ENCODE data around the gene PSEN2. TPM values are rescaled to one million over a fixed set of nuclear protein-coding genes. Genes with fewer than 3 reads are reported as not detected.

Gene PSEN2
- total RNA-seq, 4 donors from 2014 or later, result 37.8 to 56.9 (median 47.1) TPM

DNA sequence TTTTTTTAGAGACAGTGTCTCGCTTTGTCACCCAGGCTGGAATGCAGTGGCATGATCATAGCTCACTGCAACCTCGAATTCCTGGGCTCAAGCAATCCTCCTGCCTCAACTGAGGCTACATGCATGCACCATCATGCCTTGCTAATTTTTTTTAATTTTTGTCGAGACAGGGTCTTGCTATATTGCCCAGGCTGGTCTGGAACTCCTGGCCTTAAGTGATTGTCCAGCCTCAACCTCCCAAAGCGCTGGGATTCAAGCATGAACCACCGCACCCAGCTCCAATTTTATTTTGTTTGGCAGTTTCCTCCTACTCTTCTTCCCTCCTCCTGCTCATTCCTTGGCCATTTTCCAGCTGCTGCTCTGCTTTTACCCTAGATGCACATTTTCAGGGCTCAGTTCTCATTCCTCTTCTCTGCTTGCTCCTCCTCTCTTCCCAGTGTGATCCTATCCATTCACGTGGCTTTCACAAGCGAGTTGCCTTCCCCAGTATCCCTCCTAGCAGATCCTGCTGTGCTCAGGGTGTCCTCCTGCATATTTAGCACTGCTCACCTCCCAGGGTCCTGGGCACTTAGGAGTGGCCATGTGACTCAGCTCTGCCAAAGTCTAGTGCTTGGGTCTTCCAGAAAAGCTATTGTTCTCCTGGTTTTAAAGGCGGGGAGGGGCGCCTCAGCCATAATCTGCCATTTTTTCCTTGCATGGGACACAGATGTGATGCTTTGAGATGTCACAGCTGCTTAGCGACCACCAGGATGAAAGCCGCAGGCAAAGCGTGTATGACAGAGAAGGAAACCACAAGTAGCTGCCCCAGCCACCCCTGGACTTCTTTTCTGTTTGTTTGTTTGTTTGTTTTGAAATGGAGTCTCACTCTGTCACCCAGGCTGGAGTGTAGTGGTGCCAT is 33.7 kb downstream of the PSEN2 start:
- H3K27me3 ChIP-seq, result no peaks in the 10 kb centered on the region
- no peaks in the 10 kb centered on the region for H3K9me3 ChIP-seq
- 65% methylated on average over 12 of the region's 12 CpGs for whole genome bisulfite sequencing
- peaks cover 12 to 36% (median 18%) of the 10 kb centered on the region in 4 donors for H3K36me3 ChIP-seq
- H3K4me3 ChIP-seq, result no peak overlapping the region
- peak; percentile 76 to 78 for TF ChIP-seq POLR2AphosphoS5 (IDR thresholded peaks at IDR 0.05)
- TF ChIP-seq POLR2A (IDR thresholded peaks at IDR 0.05; ENCODE audit: low read depth), result no peak
- intact Hi-C loops (cut with DNase I), result no loop called here
- peak overlapping the region; percentile 64 to 82 (median 74) for H3K27ac ChIP-seq (replicated peaks in 1 of 4)
- DNase-seq (ENCODE audit: extremely low spot score), result no peak
- H3K4me1 ChIP-seq, result peaks cover 8 to 26% (median 17%) of the 10 kb centered on the region in 4 donors

DNA sequence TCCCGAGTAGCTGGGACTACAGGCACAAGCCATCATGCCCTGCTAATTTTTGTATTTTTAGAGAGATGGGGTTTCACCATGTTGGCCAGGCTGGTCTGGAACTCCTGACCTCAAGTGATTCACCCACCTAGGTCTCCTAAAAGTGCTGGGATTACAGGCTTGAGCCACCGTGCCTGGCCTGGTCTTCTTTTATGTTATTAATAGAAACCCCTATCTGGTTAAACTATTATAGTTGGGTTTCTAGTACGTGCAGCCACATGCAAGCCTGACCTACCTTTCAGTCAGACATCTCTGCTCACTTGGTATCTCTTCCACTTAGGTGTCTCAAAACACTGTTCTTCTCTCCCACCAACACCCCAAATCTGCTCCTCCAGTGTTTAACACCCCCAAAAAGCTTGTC is 34.4 kb downstream of the PSEN2 start:
- Histone ChIP-seq H3K9me3 (no peaks in the 10 kb centered on the region), H3K4me3 (no peak overlapping the region), H3K36me3 (peaks cover 11 to 36% (median 14%) of the 10 kb centered on the region in 4 donors), H3K4me1 (peaks cover 8 to 30% (median 17%) of the 10 kb centered on the region in 4 donors), H3K27me3 (no peaks in the 10 kb centered on the region), H3K27ac (replicated peaks in 1 of 4) (peak overlapping the region; percentile 64 to 82 (median 74))
- DNase-seq (ENCODE audit: extremely low spot score), result no peak
- TF ChIP-seq, protein P1, sequence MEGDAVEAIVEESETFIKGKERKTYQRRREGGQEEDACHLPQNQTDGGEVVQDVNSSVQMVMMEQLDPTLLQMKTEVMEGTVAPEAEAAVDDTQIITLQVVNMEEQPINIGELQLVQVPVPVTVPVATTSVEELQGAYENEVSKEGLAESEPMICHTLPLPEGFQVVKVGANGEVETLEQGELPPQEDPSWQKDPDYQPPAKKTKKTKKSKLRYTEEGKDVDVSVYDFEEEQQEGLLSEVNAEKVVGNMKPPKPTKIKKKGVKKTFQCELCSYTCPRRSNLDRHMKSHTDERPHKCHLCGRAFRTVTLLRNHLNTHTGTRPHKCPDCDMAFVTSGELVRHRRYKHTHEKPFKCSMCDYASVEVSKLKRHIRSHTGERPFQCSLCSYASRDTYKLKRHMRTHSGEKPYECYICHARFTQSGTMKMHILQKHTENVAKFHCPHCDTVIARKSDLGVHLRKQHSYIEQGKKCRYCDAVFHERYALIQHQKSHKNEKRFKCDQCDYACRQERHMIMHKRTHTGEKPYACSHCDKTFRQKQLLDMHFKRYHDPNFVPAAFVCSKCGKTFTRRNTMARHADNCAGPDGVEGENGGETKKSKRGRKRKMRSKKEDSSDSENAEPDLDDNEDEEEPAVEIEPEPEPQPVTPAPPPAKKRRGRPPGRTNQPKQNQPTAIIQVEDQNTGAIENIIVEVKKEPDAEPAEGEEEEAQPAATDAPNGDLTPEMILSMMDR (IDR thresholded peaks at IDR 0.05), result no peak
- TF ChIP-seq POLR2A (IDR thresholded peaks at IDR 0.05; ENCODE audit: low read depth) (no peak), EP300 (IDR thresholded peaks at IDR 0.05) (no peak), POLR2AphosphoS5 (IDR thresholded peaks at IDR 0.05) (no peak)
- WGBS, result 62% methylated on average over 3 of the region's 3 CpGs
- intact Hi-C loops (cut with DNase I), result no loop called here

DNA sequence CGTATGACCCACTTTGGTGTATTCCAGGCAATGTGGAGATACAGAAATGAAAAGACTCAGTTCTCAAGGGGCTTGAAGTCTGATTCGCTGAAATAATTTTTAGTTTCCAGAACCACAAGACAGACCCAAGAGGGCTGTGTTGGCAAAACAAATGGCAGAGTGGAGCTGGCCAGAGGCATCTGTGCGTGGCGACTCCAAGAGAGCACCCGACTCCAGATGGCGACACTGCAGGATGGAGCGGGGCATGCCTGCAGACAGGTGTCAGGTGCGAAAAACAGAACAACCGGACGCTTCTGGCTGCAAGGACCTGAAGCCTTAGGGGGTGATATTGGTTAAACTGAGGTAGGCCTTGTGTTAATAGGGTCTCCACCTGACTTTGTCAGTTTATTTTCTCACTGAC is 38.0 kb downstream of the PSEN2 start:
- H3K9me3 ChIP-seq, result no peaks in the 10 kb centered on the region
- no peak for DNase-seq (ENCODE audit: extremely low spot score)
- intact Hi-C loops (cut with DNase I), result no loop called here
- H3K4me1 ChIP-seq, result peaks cover 8 to 34% (median 25%) of the 10 kb centered on the region in 4 donors
- no peaks in the 10 kb centered on the region for H3K27me3 ChIP-seq
- TF ChIP-seq, protein P1 (IDR thresholded peaks at IDR 0.05), result no peak
- TF ChIP-seq POLR2AphosphoS5 (IDR thresholded peaks at IDR 0.05) (no peak), POLR2A (IDR thresholded peaks at IDR 0.05; ENCODE audit: low read depth) (no peak), EP300 (IDR thresholded peaks at IDR 0.05) (no peak)
- H3K4me3 ChIP-seq, result no peak overlapping the region
- peaks cover 0 to 22% (median 8%) of the 10 kb centered on the region in 4 donors for H3K36me3 ChIP-seq
- 97% methylated on average over 10 of the region's 10 CpGs for WGBS
- H3K27ac ChIP-seq (replicated peaks in 1 of 4), result peak overlapping the region in 2 of 4 donors; percentile 11 to 42

DNA sequence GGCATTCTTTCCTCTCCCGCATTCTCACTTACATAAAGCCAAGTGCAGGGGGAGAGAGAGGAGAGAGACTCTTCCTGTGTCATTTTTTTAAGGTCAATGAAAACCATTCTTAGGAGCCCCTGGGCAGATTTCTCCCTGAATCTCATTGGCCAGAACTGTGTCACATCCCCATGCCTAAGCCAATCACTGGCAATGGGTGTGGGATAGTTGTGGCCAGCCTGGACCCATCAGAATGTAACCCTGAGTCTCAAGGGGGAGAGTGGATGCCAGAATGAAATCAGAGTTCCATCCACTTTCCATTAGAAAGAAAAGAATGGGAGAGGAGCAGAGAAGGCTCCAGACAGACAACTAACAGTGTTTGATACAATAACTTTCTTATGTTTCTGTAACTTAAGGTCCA is 38.5 kb downstream of the PSEN2 start:
- DNase-seq (ENCODE audit: extremely low spot score), result no peak
- Histone ChIP-seq H3K27me3 (no peaks in the 10 kb centered on the region), H3K36me3 (peaks cover 0 to 24% (median 8%) of the 10 kb centered on the region in 4 donors), H3K4me3 (no peak overlapping the region), H3K4me1 (peaks cover 8 to 29% (median 20%) of the 10 kb centered on the region in 4 donors), H3K27ac (replicated peaks in 1 of 4) (peak overlapping the region in 3 of 4 donors; percentile 11 to 42 (median 36)), H3K9me3 (no peaks in the 10 kb centered on the region)
- intact Hi-C loops (cut with DNase I), result no loop called here
- WGBS, result 90% methylated on average over 1 of the region's 1 CpG
- TF ChIP-seq, protein P1 (IDR thresholded peaks at IDR 0.05), result no peak
- no peak for TF ChIP-seq POLR2A (IDR thresholded peaks at IDR 0.05; ENCODE audit: low read depth)
- no peak for TF ChIP-seq EP300 (IDR thresholded peaks at IDR 0.05)
- TF ChIP-seq POLR2AphosphoS5 (IDR thresholded peaks at IDR 0.05), result no peak

DNA sequence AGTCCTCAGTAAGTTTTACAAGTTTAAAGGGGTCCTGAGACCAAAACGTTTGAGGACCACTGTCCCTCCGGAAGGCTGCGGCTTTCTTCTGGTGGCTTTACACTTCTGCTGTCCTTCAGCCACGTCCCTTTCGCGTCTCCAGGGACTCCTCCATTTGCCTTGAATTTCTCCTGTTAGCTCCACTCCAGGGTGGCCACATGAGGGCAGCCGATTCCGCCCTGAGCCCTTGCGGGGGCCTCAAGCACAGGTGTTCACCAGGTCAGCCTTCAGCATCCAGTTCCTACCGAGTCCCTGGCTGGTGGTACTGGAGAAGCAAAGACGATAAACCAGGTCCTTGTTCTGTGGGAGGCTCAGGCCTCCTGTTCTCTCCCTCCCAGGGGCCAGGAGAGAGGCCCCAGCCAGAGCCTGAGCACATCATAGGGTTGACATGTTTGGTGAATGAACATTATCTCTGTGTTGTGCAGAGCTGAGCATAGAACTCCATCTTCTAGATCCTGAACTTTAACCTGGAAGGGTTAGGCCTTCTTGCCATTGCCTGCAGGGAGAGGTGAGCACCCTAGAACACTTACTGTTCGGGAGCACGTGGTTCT is 42.3 kb downstream of the PSEN2 start:
- H3K36me3 ChIP-seq, result peaks cover 0 to 28% (median 8%) of the 10 kb centered on the region in 4 donors
- intact Hi-C loops (cut with DNase I), result no loop called here
- H3K27ac ChIP-seq (replicated peaks in 1 of 4), result peak overlapping the region in 1 of 4 donors; percentile 9
- peaks cover 0 to 22% (median 13%) of the 10 kb centered on the region in 4 donors for H3K4me1 ChIP-seq
- 40% methylated on average over 12 of the region's 13 CpGs for WGBS
- peak in 1 of 2 donors; percentile 35 for TF ChIP-seq POLR2AphosphoS5 (IDR thresholded peaks at IDR 0.05)
- TF ChIP-seq, protein P1 (IDR thresholded peaks at IDR 0.05), result peak; percentile 64 to 82 (median 68)
- no peak for TF ChIP-seq POLR2A (IDR thresholded peaks at IDR 0.05; ENCODE audit: low read depth)
- DNase-seq (ENCODE audit: extremely low spot score), result no peak
- H3K9me3 ChIP-seq, result no peaks in the 10 kb centered on the region
- H3K27me3 ChIP-seq, result no peaks in the 10 kb centered on the region
- no peak overlapping the region for H3K4me3 ChIP-seq

All from esophagus muscularis mucosa (tissue), 4 donors.